GM19463 (cell line): ENCODE data around the gene OR6B1.

Experiments
- ATAC-seq: cut with Tn5 transposase; IDR thresholded peaks from one replicate; pipeline ENCODE4 v1.9.1; 2021; ENCODE audit warnings: mild to moderate bottlenecking, moderate library complexity; ENCODE audit not compliant: unreplicated experiment

The OR6B1 gene

GRCh38 chr7:144000020-144000419, at the start of gene OR6B1:
Gene OR6B1 (plus strand): TSS chr7:144000320. CDS start chr7:144003997, 3,677 bp downstream.
- no peak for ATAC-seq

DNA sequence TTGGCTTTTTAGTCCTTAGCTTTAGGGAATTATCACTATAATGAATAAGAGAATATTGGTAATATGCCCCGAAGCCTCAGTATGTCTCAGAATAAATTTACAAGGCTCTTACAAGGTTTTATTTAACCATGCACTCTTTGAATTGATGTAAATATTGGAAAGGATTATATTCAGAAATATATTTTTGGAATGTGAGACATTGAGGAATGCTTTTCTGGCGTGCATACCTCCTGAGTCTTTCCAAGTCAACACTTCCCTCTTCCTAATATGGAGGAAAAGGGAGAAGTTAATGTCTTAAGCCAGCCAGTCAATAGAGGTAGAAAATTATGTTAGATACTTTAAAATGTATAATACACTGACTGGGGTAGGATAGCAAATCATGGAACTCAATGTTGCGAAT, 46.7 kb upstream of the OR6B1 start:
- ATAC-seq: no peak

DNA sequence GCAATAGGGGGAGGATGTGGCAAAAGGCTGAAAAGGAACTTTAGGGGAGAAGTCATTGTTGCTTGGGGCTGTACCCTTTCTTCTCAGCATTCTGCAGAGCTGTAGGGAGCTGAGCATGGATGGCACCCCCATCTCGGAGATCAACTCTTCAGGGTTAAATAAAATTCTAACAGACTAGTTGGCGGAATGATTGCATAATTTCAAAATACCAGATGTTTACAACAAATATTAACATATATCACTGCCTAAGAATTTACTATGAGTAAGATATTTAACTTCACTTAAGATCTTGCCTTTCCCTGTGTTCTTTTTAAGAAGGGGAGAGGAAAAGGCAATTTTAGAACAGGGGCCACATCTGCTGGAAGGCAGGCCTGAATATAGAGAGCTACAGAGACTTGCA, 46.0 kb upstream of the OR6B1 start:
- no peak for ATAC-seq

- ATAC-seq: no peak
Observed at GRCh38 chr7:143954544-143954943, 45.6 kb upstream of the OR6B1 start, which contains the start of gene OR2F1. Gene OR2F1 (plus strand): TSS chr7:143954844. CDS start chr7:143959971, 5,127 bp downstream.

GRCh38 chr7:143958781-143959180, 41.3 kb upstream of the OR6B1 start:
- no peak for ATAC-seq

DNA sequence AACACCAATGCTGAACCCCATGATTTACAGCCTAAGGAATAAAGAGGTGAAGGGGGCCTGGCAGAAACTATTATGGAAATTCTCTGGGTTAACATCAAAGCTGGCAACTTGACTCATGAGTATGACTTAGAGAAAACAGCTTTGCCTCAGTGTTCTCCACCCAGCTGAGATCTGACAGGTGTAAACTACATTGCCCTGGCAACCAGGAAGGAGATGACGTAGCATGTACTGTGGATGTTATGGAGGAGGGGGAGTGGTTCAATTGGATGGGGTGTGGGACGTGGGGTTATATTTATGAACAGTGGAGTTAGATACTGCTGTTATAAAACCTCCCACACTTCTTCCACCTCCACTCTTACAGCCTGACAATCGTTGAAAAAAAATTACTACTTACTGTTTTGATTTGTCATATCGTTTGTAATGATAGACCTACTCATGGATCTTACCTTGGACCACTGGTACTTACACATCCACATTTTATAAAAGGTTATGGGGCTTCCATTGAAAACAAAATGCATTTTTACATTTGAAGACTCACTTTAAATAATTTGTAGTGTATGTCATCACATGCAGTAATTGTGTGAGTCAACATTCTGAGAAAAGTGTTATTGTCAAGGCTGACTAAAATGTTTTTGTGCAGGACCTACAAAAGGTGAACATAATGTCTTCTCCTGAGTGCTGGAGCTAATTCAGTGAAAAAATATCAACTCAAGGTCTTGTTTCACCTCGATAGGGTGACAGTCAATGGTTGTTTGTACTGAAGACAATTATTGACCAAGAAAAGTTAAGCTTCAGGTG, 39.1 kb upstream of the OR6B1 start:
- ATAC-seq: no peak

- ATAC-seq: no peak
Observed at GRCh38 chr7:143965280-143965679, 34.8 kb upstream of the OR6B1 start.

- ATAC-seq: no peak
Observed at GRCh38 chr7:143967398-143967797, 32.7 kb upstream of the OR6B1 start.

DNA sequence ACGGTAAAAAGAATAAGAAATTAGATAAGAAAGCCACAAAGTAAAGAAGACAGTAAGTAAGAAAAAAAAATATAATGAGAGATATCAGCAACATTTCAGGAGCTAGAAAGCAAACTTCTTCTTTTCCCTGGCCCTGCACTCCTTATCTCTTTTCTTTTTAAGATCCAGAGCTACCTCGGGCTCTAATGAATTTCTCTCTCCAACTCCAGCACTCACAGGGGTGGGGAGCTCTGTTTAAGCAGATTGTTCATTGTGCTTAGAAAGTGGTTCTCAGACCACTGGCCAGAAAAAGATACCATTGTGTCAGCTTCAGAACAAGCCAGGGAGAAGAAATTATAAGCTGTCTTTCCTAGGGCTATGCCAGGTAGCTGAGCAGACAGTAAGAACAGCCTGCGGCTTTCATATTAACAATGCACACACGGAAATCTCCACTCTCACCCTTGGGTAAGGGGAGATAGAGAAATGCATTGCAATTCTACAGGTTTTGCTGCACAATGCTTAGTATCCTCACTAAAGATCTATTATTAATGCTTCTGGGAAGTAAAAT, 26.2 kb upstream of the OR6B1 start:
- no peak for ATAC-seq

- no peak for ATAC-seq
Observed at GRCh38 chr7:143974459-143974858, 25.7 kb upstream of the OR6B1 start.

DNA sequence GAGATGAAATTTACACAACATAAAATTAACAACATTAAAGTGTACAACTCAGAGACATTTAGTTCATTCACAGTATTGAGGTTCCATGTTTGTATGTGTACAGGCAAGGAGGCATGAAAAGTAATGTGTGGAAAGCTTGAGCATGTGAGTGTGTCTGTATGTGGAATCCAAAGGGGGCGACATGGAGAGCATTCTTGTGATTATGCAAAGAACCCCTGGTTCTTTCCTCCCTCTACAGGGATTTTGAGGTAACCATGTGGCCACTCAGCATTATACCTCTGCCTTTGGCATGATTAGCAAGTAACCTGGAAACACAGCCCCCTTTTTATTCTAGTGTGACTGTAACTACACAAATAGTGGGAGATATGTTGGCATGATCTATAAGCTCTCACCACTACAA, 24.5 kb upstream of the OR6B1 start:
- no peak for ATAC-seq

DNA sequence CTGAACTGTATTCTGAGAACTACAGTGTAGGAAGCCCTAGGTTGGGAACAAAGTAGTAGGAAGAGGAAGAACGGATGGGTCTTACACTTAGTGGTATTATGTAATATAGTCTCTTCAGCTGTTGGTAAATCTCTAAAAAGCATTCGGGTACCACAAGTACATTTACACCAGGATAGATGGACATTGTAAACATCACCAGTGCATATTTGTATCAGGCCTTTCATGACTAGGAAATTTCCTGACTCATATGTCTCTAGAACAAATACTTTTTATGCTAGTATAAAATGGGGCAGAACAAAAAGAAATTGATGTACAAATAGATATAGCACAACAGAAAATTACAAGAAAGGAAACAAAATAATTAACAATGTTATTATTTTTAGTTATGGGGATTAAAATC, 21.5 kb upstream of the OR6B1 start:
- no peak for ATAC-seq

DNA sequence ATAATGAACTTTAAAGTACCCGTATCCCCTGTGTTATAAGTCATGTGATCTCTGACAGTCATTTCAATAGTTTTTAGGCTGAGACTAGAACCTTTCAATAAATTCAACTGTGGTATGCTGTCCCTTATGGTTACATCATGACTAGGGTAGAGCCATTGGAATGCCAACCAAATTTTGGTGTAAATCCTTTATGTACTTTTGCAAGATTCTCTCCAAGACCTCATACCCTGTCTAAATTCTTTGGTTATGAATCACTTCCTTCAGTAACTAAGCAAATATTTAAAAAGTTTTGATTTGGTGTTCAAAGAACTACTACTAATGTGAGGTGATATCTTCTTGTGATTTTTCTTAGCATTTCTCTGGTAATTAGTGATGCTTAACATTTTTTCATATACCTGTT, 20.8 kb upstream of the OR6B1 start:
- ATAC-seq: no peak

DNA sequence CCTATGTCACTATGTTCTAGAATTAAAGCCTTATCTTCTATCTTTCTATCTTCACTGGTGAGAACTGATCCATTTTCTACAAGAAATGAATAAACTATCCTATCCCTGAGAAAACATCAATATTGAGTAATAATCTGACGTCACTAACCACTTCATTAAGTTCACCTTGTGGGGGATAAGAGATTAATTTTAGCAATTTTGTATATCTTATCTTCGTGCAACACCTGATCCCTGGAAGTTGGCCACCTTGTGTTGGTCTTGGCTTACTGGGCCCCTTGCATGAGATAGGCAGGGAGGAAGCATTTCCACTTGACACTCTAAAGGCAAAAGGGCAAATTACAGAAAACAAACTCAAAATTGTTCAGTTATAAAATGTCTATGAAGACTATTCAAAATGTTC, 20.1 kb upstream of the OR6B1 start:
- ATAC-seq: no peak

GRCh38 chr7:143980746-143981510, 19.2 kb upstream of the OR6B1 start:
- ATAC-seq: no peak

DNA sequence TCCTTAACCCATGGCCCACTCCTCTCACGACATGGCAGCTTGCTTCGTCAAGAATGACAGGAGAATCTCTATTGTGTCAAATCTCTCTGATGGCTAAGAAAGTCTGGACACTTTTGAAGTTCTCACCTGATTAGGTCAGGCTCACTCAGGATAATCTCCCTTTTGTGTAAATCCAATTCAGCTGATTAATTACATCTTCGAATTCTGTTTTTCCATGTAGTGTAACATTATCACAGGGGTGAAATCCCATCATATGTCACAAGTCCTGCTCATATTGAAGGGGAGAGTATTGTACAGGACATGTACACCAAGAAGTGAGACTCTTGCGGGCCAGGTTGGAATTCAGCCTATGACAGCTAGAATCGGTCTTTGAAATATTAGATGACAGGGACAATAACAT, 16.2 kb upstream of the OR6B1 start:
- ATAC-seq: no peak

DNA sequence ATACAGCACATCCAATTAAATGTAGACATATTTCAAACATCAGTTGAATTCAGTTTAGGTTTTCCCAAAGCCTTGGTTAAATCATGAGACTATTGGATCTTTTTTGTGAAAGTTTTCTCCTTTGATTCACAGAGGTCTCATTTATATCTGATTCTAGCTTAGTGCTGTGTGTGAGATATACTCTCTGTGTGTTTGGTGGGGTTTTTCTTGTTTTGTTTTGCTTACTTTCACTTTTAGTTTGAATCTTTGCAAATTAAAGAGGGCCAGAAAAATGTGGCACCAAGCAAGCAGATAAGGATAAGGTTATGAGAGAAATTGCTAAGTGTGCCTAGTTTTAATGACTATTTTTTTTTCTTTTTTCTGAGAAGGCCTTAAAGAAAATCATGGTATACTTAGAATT, 12.6 kb upstream of the OR6B1 start:
- ATAC-seq: no peak

GRCh38 chr7:143988976-143989745, 11.0 kb upstream of the OR6B1 start:
- ATAC-seq: no peak

GRCh38 chr7:143992670-143993069, 7.5 kb upstream of the OR6B1 start:
- ATAC-seq: no peak

DNA sequence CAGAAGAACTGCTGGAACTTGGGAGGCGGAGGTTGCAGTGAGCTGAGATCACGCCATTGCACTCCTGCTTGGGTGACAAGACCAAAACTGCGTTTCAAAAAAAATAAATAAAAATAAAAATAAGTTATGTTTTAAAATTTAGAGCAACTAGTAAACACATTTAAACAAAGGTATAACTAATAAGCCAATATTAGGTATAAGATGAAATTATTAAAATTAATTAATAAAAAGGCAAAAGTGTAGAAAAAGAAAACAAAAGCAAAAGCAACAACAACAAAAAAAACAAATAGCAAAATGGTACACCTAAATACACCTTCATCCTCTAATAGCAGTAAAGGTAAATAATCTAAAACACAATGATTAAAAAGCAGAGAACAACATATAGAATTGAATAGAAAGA, 6.2 kb upstream of the OR6B1 start:
- no peak for ATAC-seq

DNA sequence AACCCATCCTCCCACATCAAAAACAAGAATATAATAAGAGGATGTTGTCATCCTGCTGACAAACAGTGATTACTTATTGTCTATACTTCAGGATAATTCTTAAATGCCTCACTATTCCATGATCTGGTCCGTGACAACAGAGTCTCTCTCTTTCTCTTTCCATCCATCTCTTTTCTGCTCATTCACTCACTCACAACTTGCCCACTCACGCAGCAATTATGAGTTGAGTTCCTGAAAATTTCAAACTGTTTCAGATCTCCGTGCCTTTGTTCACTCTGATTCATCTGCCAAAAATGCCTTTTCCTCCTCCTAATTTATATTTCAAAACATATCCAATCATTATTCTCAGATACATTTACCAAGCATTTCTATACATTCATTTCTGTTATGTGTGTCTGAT, 1.4 kb downstream of the OR6B1 start:
- no peak for ATAC-seq
